ENCODE data around the gene JPH4.

DNA sequence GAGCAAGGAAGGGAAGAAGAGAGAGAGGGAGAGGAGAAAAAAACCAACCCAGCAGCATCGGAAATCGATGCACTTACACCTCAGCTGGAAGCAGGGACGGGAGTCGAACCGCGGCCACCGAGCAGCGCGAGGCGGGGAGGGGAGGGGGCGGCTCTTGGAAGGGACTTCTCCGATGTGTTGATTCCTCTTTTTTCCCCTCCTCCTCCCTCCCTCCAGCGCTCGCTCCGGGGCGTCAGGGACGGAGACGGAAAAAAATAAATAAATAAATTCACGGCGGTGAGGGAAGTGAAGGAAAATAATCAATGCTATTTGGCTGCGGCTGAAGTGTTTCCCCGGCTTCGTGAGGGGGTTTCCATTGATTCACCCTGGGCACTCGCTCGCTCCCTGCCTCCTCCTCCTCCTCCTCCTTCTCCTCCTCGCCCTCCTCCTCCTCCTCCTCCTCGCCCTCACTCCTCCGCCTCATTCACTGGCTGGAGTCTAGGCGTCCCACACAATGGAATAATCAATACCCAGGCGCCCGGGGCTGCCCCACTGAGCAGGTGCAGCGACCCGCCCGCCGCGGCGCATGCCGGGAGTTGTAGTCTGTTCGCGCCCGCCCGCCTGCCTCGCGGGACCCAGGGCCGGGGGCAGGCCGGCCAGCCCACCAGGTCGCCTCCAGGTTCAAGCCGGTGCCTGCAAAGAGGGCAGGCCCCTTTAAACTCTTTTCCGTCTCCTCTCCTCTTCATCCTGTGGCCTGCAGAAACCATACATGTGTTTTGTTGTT lies 27.1 kb downstream of the JPH4 start, which contains the start of gene ZFHX2:
- TF ChIP-seq, protein P1, sequence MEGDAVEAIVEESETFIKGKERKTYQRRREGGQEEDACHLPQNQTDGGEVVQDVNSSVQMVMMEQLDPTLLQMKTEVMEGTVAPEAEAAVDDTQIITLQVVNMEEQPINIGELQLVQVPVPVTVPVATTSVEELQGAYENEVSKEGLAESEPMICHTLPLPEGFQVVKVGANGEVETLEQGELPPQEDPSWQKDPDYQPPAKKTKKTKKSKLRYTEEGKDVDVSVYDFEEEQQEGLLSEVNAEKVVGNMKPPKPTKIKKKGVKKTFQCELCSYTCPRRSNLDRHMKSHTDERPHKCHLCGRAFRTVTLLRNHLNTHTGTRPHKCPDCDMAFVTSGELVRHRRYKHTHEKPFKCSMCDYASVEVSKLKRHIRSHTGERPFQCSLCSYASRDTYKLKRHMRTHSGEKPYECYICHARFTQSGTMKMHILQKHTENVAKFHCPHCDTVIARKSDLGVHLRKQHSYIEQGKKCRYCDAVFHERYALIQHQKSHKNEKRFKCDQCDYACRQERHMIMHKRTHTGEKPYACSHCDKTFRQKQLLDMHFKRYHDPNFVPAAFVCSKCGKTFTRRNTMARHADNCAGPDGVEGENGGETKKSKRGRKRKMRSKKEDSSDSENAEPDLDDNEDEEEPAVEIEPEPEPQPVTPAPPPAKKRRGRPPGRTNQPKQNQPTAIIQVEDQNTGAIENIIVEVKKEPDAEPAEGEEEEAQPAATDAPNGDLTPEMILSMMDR (IDR thresholded peaks at IDR 0.05 in 2 of 3, conservative IDR thresholded peaks at IDR 0.05 in 1 of 3; ENCODE audit: borderline replicate concordance in 1 of 3, insufficient read depth in 1 of 3, low read depth in 2 of 3, low read length in 2 of 3) = no peak
- TF ChIP-seq SP1 (IDR thresholded peaks at IDR 0.05; ENCODE audit: low read depth) = peak; percentile 39; the same call in 1 of the 2 replicates
- TF ChIP-seq ELF1 (IDR thresholded peaks at IDR 0.05; ENCODE audit: borderline replicate concordance, low read depth) = no peak
- no peak for TF ChIP-seq POLR2A (IDR thresholded peaks at IDR 0.05; ENCODE audit: borderline replicate concordance, extremely low read depth, insufficient read depth, insufficient read length)
- TF ChIP-seq EZH2 (IDR thresholded peaks at IDR 0.05) = no peak
- TF ChIP-seq ZNF274 (IDR thresholded peaks at IDR 0.05; ENCODE audit: low read depth, low read length) = no peak
- peak; percentile 58 for TF ChIP-seq YY1 (IDR thresholded peaks at IDR 0.05; ENCODE audit: extremely low read depth, insufficient replicate concordance, low read depth, low read length)
- TF ChIP-seq, protein P2, sequence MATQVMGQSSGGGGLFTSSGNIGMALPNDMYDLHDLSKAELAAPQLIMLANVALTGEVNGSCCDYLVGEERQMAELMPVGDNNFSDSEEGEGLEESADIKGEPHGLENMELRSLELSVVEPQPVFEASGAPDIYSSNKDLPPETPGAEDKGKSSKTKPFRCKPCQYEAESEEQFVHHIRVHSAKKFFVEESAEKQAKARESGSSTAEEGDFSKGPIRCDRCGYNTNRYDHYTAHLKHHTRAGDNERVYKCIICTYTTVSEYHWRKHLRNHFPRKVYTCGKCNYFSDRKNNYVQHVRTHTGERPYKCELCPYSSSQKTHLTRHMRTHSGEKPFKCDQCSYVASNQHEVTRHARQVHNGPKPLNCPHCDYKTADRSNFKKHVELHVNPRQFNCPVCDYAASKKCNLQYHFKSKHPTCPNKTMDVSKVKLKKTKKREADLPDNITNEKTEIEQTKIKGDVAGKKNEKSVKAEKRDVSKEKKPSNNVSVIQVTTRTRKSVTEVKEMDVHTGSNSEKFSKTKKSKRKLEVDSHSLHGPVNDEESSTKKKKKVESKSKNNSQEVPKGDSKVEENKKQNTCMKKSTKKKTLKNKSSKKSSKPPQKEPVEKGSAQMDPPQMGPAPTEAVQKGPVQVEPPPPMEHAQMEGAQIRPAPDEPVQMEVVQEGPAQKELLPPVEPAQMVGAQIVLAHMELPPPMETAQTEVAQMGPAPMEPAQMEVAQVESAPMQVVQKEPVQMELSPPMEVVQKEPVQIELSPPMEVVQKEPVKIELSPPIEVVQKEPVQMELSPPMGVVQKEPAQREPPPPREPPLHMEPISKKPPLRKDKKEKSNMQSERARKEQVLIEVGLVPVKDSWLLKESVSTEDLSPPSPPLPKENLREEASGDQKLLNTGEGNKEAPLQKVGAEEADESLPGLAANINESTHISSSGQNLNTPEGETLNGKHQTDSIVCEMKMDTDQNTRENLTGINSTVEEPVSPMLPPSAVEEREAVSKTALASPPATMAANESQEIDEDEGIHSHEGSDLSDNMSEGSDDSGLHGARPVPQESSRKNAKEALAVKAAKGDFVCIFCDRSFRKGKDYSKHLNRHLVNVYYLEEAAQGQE (IDR thresholded peaks at IDR 0.05; ENCODE audit: low read depth) = no peak
- TF ChIP-seq EZH2phosphoT487 (IDR thresholded peaks at IDR 0.05; ENCODE audit: borderline replicate concordance) = no peak
- TF ChIP-seq, protein P3, sequence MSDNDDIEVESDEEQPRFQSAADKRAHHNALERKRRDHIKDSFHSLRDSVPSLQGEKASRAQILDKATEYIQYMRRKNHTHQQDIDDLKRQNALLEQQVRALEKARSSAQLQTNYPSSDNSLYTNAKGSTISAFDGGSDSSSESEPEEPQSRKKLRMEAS (IDR thresholded peaks at IDR 0.05) = no peak
